WERI-Rb-1 (cell line): Measurements from ENCODE around the gene NLRP13.
"Not testable (repeated sequence)": the region's sequence is repeated elsewhere in the genome, so short reads cannot be mapped to it uniquely, and the experiment has no call there.

Experiments
- DNase-seq: peaks from one replicate; pipeline ENCODE4 v3.0.0-alpha.2; 2020
- H3K27ac ChIP-seq: fragments of 250-450 bp; sonication (Bioruptor Pico); 2 replicates; pipeline ENCODE4 v1.5.1; 2020; ENCODE audit warnings: mild to moderate bottlenecking, moderate library complexity
- H3K27me3 ChIP-seq: fragments of 250-450 bp; sonication (Bioruptor Pico); 2 replicates; pipeline ENCODE4 v1.5.1; 2021; ENCODE audit warnings: mild to moderate bottlenecking, low read depth, moderate library complexity; ENCODE audit not compliant: insufficient read depth, severe bottlenecking
- H3K36me3 ChIP-seq: fragments of 250-450 bp; sonication (Bioruptor Pico); 2 replicates; pipeline ENCODE4 v1.5.1; 2020; ENCODE audit warnings: mild to moderate bottlenecking, moderate library complexity
- H3K4me3 ChIP-seq: 2 replicates; pipeline ENCODE4 v1.5.1; 2011; ENCODE audit warnings: low read depth, mild to moderate bottlenecking, control low read depth, low read length
- H3K9me3 ChIP-seq: fragments of 250-450 bp; sonication (Bioruptor Pico); 2 replicates; pipeline ENCODE4 v1.5.1; 2021; ENCODE audit warnings: mild to moderate bottlenecking, moderate library complexity; ENCODE audit not compliant: severe bottlenecking
- TF ChIP-seq, protein P1 (sequence below): IDR thresholded peaks from 2 replicates; pipeline ENCODE4 v1.5.1; 2011; ENCODE audit warnings: low read depth, mild to moderate bottlenecking, control low read depth, inconsistent platforms, low read length

Gene NLRP13

DNA sequence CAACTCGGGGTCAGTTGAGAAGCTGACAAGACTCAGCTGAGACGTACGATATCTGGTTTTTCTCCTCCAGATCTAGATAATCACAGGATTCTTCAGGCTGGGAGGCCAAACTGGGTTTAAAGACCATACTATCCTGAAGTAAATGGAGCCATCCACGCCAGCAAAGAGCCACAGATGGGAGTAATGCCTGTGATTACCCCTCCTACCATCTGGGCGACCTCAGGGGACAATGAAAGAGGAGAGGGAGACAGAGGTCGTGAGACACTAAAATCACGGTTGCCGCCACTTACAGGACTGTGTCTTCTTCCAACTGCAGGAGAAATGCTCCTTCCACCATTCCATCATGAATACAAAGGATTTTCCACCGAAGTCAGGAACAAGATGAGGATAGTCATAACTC is 3.1 kb upstream of the NLRP13 start:
- Histone ChIP-seq H3K27ac (no peak overlapping the region), H3K9me3 (peaks cover 2% of the 10 kb centered on the region), H3K36me3 (no peaks in the 10 kb centered on the region)

DNA sequence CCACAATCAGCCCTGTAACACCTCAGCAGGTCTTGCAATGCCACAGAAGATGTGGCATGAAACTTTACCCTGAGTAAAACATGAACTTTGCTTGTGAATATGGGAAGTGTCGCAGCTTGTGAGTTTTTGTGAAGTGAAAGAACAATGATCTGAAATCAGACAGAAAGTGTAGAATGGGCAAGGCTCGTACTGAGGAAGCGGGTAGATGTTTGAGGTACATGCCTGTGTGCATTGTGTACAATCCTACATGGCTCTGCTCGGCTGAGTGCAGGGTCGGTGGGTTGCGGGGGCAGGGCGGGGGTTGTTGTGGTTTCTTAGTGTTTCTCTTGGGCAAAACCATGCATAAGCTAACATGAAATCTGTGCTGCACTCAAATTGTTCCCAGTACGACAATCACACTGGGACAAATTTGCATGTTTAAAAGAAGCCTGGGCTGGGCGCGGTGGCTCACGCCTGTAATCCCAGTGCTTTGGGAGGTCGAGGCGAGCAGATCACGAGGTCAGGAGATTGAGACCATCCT is 1.1 kb downstream of the NLRP13 start:
- TF ChIP-seq, protein P1, sequence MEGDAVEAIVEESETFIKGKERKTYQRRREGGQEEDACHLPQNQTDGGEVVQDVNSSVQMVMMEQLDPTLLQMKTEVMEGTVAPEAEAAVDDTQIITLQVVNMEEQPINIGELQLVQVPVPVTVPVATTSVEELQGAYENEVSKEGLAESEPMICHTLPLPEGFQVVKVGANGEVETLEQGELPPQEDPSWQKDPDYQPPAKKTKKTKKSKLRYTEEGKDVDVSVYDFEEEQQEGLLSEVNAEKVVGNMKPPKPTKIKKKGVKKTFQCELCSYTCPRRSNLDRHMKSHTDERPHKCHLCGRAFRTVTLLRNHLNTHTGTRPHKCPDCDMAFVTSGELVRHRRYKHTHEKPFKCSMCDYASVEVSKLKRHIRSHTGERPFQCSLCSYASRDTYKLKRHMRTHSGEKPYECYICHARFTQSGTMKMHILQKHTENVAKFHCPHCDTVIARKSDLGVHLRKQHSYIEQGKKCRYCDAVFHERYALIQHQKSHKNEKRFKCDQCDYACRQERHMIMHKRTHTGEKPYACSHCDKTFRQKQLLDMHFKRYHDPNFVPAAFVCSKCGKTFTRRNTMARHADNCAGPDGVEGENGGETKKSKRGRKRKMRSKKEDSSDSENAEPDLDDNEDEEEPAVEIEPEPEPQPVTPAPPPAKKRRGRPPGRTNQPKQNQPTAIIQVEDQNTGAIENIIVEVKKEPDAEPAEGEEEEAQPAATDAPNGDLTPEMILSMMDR = no peak
- DNase-seq = no peak
- Histone ChIP-seq H3K4me3 (no peak overlapping the region), H3K36me3 (no peaks in the 10 kb centered on the region), H3K9me3 (peaks cover 2% of the 10 kb centered on the region), H3K27me3 (peaks cover 68% of the 10 kb centered on the region), H3K27ac (no peak overlapping the region)

More for the DNA sequence above, 3.1 kb upstream of the NLRP13 start:
- DNase-seq = no peak
- Histone ChIP-seq H3K4me3 (no peak overlapping the region), H3K27me3 (peaks cover 85% of the 10 kb centered on the region)
- TF ChIP-seq, protein P1 = no peak

GRCh38 chr19:55929258-55929657 is 2.9 kb downstream of the NLRP13 start:
- H3K27me3 ChIP-seq = peaks cover 59% of the 10 kb centered on the region
- not testable (repeated sequence) for H3K4me3 ChIP-seq, H3K9me3 ChIP-seq, DNase-seq, H3K36me3 ChIP-seq, H3K27ac ChIP-seq

- TF ChIP-seq, protein P1 = no peak
Measured at GRCh38 chr19:55927991-55928390, 4.1 kb downstream of the NLRP13 start.

GRCh38 chr19:55923556-55923955 is 8.6 kb downstream of the NLRP13 start:
- Histone ChIP-seq H3K36me3 (no peaks in the 10 kb centered on the region), H3K9me3 (peaks cover 6% of the 10 kb centered on the region), H3K27ac (no peak overlapping the region), H3K4me3 (no peak overlapping the region), H3K27me3 (peaks cover 42% of the 10 kb centered on the region)
- DNase-seq = no peak
- TF ChIP-seq, protein P1 = no peak

More at GRCh38 chr19:55927991-55928390, 4.1 kb downstream of the NLRP13 start:
- DNase-seq = no peak
- H3K27ac ChIP-seq = no peak overlapping the region
- H3K27me3 ChIP-seq = peaks cover 49% of the 10 kb centered on the region
- H3K36me3 ChIP-seq = no peaks in the 10 kb centered on the region
- H3K4me3 ChIP-seq = no peak overlapping the region
- H3K9me3 ChIP-seq = peaks cover 6% of the 10 kb centered on the region

- TF ChIP-seq, protein P1 = peak; percentile 45
- no peak for DNase-seq
- Histone ChIP-seq H3K36me3 (no peaks in the 10 kb centered on the region), H3K9me3 (peaks cover 3% of the 10 kb centered on the region), H3K4me3 (no peak overlapping the region), H3K27ac (no peak overlapping the region), H3K27me3 (peaks cover 59% of the 10 kb centered on the region)
Measured at GRCh38 chr19:55913643-55914268, 18.4 kb downstream of the NLRP13 start.
